GM12878 (cell line): ENCODE data around the gene FBXL5. TPM values are rescaled to one million over a fixed set of nuclear protein-coding genes. Genes with fewer than 3 reads are reported as not detected.

Experiments used
- LARP7 ChIP-seq: fragments of 450-650 bp; IDR thresholded peaks from 2 replicates; pipeline ENCODE4 v1.6.1; 2017; ENCODE audit warnings: mild to moderate bottlenecking
- polyA plus RNA-seq, 11 experiments: library from polyadenylated mRNA; depleted of rRNA in 4 of 11; unstranded in 6 of 11; stranded (reverse) in 5 of 11; fragments of >200 nt; fragmentation: Nextera tagmentation in 4 of 11; fragmentation: Illumina TruSeq in 1 of 11; extraction: Ambion mirVana in 4 of 11; extraction: Trizol in 1 of 11; gene quantifications; 1 replicate in 1 of 11; 2 replicates in 10 of 11; pipeline versions ENCODE4 v1.2.1 to v1.2.3, GENCODE V29; 2011 to 2016; ENCODE audit warnings: inconsistent platforms in 2 of 11, missing spikeins in 2 of 11, low read depth in 1 of 11
- total RNA-seq, 4 experiments: library from RNA; depleted of rRNA in 3 of 4; stranded (reverse); fragments of >200 nt in 3 of 4; fragmentation: Illumina TruSeq in 1 of 4; extraction: Trizol in 1 of 4; gene quantifications; 2 replicates each; pipeline versions ENCODE4 v1.2.1 to v1.2.3, GENCODE V29; 2013 to 2021
- TF ChIP-seq, protein P1 (sequence below): IDR thresholded peaks from 2 replicates; pipeline ENCODE4 v1.6.1; 2011; ENCODE audit warnings: borderline replicate concordance, low read depth, mild to moderate bottlenecking, moderate library complexity, low read length; ENCODE audit not compliant: insufficient read depth, poor library complexity, severe bottlenecking
- TF ChIP-seq, protein P2 (sequence below): fragments of 450-650 bp; IDR thresholded peaks from 2 replicates; pipeline ENCODE4 v1.6.1; 2016; ENCODE audit warnings: mild to moderate bottlenecking
- TF ChIP-seq, protein P3 (sequence below): fragments of 450-650 bp; formaldehyde crosslinking; IDR thresholded peaks from 2 replicates; pipeline ENCODE4 v1.4.0; 2022; ENCODE audit warnings: mild to moderate bottlenecking, moderate library complexity
- TF ChIP-seq, protein P4 (sequence below): fragments of 450-650 bp; IDR thresholded peaks from 2 replicates; pipeline ENCODE4 v1.6.1; 2017; ENCODE audit warnings: mild to moderate bottlenecking, low read depth, inconsistent platforms; ENCODE audit not compliant: poor library complexity, severe bottlenecking

Gene FBXL5
- total and polyA plus RNA-seq, 10 of the 15 experiments (the other 5 are each of a cell fraction or from before 2014, with no cell fraction given), result 10.1 to 46.2 (median 32.7) TPM

DNA sequence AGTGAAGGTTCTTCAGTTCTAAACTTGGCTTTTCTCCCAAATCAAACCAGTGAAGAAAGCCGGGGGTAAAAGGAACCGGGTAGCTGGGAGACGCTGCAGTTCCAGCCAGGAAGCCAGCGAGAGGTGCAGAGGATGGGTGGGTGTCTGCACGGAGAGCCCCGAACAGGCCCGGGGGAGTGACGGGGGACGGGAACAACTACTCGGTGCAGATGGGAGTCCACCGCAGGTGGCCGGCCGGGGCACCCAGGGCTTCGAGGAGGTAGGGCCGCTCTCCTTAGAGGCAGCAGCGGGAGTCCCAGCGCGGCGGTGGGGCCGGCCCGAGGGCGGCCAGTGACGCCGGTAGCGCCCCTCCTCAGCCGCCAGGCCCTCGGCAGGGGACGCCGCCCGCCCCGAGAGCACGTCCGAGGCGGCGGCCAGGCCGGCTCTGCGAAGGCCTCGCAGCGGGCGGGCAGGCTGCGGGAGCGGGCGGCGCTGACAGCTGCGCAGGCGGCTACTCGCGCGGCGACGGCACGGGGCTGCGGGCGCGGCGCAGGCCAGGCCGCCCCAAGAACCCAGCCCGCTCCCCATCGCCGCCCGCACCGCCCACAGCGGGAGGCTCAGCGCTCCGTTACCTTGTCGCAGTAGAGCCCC lies 449 bp downstream of the FBXL5 start (continued):
- TF ChIP-seq, protein P1, sequence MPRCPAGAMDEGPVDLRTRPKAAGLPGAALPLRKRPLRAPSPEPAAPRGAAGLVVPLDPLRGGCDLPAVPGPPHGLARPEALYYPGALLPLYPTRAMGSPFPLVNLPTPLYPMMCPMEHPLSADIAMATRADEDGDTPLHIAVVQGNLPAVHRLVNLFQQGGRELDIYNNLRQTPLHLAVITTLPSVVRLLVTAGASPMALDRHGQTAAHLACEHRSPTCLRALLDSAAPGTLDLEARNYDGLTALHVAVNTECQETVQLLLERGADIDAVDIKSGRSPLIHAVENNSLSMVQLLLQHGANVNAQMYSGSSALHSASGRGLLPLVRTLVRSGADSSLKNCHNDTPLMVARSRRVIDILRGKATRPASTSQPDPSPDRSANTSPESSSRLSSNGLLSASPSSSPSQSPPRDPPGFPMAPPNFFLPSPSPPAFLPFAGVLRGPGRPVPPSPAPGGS, result peak; percentile 7
- TF ChIP-seq, protein P2, sequence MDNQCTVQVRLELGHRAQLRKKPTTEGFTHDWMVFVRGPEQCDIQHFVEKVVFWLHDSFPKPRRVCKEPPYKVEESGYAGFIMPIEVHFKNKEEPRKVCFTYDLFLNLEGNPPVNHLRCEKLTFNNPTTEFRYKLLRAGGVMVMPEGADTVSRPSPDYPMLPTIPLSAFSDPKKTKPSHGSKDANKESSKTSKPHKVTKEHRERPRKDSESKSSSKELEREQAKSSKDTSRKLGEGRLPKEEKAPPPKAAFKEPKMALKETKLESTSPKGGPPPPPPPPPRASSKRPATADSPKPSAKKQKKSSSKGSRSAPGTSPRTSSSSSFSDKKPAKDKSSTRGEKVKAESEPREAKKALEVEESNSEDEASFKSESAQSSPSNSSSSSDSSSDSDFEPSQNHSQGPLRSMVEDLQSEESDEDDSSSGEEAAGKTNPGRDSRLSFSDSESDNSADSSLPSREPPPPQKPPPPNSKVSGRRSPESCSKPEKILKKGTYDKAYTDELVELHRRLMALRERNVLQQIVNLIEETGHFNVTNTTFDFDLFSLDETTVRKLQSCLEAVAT, result 0 out of 2 replicates have a peak, but pooled peaks have one; percentile 11
- TF ChIP-seq, protein P3, sequence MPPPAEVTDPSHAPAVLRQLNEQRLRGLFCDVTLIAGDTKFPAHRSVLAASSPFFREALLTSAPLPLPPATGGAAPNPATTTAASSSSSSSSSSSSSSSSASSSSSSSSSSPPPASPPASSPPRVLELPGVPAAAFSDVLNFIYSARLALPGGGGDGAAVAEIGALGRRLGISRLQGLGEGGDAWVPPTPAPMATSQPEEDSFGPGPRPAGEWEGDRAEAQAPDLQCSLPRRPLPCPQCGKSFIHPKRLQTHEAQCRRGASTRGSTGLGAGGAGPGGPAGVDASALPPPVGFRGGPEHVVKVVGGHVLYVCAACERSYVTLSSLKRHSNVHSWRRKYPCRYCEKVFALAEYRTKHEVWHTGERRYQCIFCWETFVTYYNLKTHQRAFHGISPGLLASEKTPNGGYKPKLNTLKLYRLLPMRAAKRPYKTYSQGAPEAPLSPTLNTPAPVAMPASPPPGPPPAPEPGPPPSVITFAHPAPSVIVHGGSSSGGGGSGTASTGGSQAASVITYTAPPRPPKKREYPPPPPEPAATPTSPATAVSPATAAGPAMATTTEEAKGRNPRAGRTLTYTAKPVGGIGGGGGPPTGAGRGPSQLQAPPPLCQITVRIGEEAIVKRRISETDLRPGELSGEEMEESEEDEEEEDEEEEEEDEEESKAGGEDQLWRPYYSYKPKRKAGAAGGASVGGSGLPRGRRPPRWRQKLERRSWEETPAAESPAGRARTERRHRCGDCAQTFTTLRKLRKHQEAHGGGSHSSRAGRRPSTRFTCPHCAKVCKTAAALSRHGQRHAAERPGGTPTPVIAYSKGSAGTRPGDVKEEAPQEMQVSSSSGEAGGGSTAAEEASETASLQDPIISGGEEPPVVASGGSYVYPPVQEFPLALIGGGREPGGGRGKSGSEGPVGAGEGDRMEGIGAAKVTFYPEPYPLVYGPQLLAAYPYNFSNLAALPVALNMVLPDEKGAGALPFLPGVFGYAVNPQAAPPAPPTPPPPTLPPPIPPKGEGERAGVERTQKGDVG, result no peak
- TF ChIP-seq, protein P4, sequence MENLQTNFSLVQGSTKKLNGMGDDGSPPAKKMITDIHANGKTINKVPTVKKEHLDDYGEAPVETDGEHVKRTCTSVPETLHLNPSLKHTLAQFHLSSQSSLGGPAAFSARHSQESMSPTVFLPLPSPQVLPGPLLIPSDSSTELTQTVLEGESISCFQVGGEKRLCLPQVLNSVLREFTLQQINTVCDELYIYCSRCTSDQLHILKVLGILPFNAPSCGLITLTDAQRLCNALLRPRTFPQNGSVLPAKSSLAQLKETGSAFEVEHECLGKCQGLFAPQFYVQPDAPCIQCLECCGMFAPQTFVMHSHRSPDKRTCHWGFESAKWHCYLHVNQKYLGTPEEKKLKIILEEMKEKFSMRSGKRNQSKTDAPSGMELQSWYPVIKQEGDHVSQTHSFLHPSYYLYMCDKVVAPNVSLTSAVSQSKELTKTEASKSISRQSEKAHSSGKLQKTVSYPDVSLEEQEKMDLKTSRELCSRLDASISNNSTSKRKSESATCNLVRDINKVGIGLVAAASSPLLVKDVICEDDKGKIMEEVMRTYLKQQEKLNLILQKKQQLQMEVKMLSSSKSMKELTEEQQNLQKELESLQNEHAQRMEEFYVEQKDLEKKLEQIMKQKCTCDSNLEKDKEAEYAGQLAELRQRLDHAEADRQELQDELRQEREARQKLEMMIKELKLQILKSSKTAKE, result no peak
- TF ChIP-seq LARP7, result peak; percentile 98; the same call in 1 of the 2 replicates
